ENCODE results near the gene STRADA. TPM values are rescaled to one million over a fixed set of nuclear protein-coding genes. Genes with fewer than 3 reads are reported as not detected.

Gene STRADA
- total RNA-seq, 4 donors from 2014 or later: 17.0 to 52.2 (median 27.4) TPM

GRCh38 chr17:63754046-63754445 lies 12.4 kb upstream of the STRADA start:
- TF ChIP-seq CTCF (IDR thresholded peaks at IDR 0.05) (no peak), POLR2A (IDR thresholded peaks at IDR 0.05) (no peak), POLR2AphosphoS5 (IDR thresholded peaks at IDR 0.05) (no peak), EP300 (IDR thresholded peaks at IDR 0.05) (no peak)
- H3K36me3 ChIP-seq: peaks cover 94% of the 10 kb centered on the region
- WGBS: 98% methylated on average over 3 of the region's 3 CpGs

GRCh38 chr17:63753215-63753614 lies 11.6 kb upstream of the STRADA start:
- Histone ChIP-seq H3K9me3 (no peaks in the 10 kb centered on the region), H3K27me3 (no peaks in the 10 kb centered on the region), H3K27ac (no peak overlapping the region), H3K4me1 (no peaks in the 10 kb centered on the region), H3K4me3 (no peak overlapping the region), H3K36me3 (peaks cover 96% of the 10 kb centered on the region)
- WGBS: 81% methylated on average over 1 of the region's 1 CpG
- no peak for DNase-seq (ENCODE audit: low spot score in 2 of 2)
- TF ChIP-seq EP300 (IDR thresholded peaks at IDR 0.05) (no peak), POLR2A (IDR thresholded peaks at IDR 0.05) (no peak)

More at GRCh38 chr17:63754046-63754445, 12.4 kb upstream of the STRADA start:
- Histone ChIP-seq H3K4me3 (no peak overlapping the region), H3K27ac (no peak overlapping the region), H3K4me1 (no peaks in the 10 kb centered on the region), H3K9me3 (no peaks in the 10 kb centered on the region), H3K27me3 (no peaks in the 10 kb centered on the region)
- DNase-seq (ENCODE audit: low spot score in 2 of 2): no peak

- Histone ChIP-seq H3K9me3 (no peaks in the 10 kb centered on the region), H3K27ac (no peak overlapping the region), H3K4me3 (no peak overlapping the region), H3K4me1 (no peaks in the 10 kb centered on the region), H3K36me3 (peaks cover 93% of the 10 kb centered on the region), H3K27me3 (no peaks in the 10 kb centered on the region)
- TF ChIP-seq CTCF (IDR thresholded peaks at IDR 0.05): no peak
- no peak for TF ChIP-seq POLR2A (IDR thresholded peaks at IDR 0.05)
- no peak for TF ChIP-seq EP300 (IDR thresholded peaks at IDR 0.05)
- no peak for TF ChIP-seq POLR2AphosphoS5 (IDR thresholded peaks at IDR 0.05)
- 93% methylated on average over 1 of the region's 1 CpG for WGBS
- no peak for DNase-seq (ENCODE audit: low spot score in 2 of 2)
Observed at GRCh38 chr17:63752707-63753106, 11.1 kb upstream of the STRADA start.

GRCh38 chr17:63751806-63752205 lies 10.2 kb upstream of the STRADA start:
- Histone ChIP-seq H3K36me3 (peaks cover 89% of the 10 kb centered on the region), H3K4me3 (no peak overlapping the region), H3K9me3 (no peaks in the 10 kb centered on the region), H3K27me3 (no peaks in the 10 kb centered on the region), H3K4me1 (no peaks in the 10 kb centered on the region), H3K27ac (no peak overlapping the region)
- DNase-seq (ENCODE audit: low spot score in 2 of 2): no peak
- 68% methylated on average over 8 of the region's 8 CpGs for WGBS
- no peak for TF ChIP-seq EP300 (IDR thresholded peaks at IDR 0.05)
- no peak for TF ChIP-seq POLR2A (IDR thresholded peaks at IDR 0.05)
- no peak for TF ChIP-seq CTCF (IDR thresholded peaks at IDR 0.05)
- no peak for TF ChIP-seq POLR2AphosphoS5 (IDR thresholded peaks at IDR 0.05)

- no peak for TF ChIP-seq POLR2AphosphoS5 (IDR thresholded peaks at IDR 0.05)
- peak overlapping the region; percentile 92 for H3K27ac ChIP-seq
- no peaks in the 10 kb centered on the region for H3K27me3 ChIP-seq
- H3K9me3 ChIP-seq: no peaks in the 10 kb centered on the region
- peak overlapping the region; percentile 68 for H3K4me3 ChIP-seq
- 0% methylated on average over 13 of the region's 14 CpGs for WGBS
- H3K4me1 ChIP-seq: peaks cover 21% of the 10 kb centered on the region
- no peak for DNase-seq (ENCODE audit: low spot score in 2 of 2)
- H3K36me3 ChIP-seq: peaks cover 7% of the 10 kb centered on the region
Observed at GRCh38 chr17:63741143-63741407, 524 bp downstream of the STRADA start.

GRCh38 chr17:63740464-63741142 lies 996 bp downstream of the STRADA start:
- peaks cover 3% of the 10 kb centered on the region for H3K36me3 ChIP-seq
- no peaks in the 10 kb centered on the region for H3K27me3 ChIP-seq
- DNase-seq (ENCODE audit: low spot score in 2 of 2): no peak
- no peak for TF ChIP-seq CTCF (IDR thresholded peaks at IDR 0.05)
- TF ChIP-seq POLR2A (IDR thresholded peaks at IDR 0.05): no peak
- no peak for TF ChIP-seq POLR2AphosphoS5 (IDR thresholded peaks at IDR 0.05)
- no peak for TF ChIP-seq EP300 (IDR thresholded peaks at IDR 0.05)
- H3K27ac ChIP-seq: peak overlapping the region; percentile 92
- peak overlapping the region; percentile 68 for H3K4me3 ChIP-seq
- H3K9me3 ChIP-seq: no peaks in the 10 kb centered on the region
- peaks cover 21% of the 10 kb centered on the region for H3K4me1 ChIP-seq
- WGBS: 30% methylated on average over 12 of the region's 12 CpGs

All from suprapubic skin (tissue), 4 donors.